PC-3 (cell line): Measurements from ENCODE around the gene SEMA3D. TPM values are rescaled to one million over a fixed set of nuclear protein-coding genes. Genes with fewer than 3 reads are reported as not detected.

Source experiments
- ATAC-seq: fragments of 200-7000 bp; cut with Tn5 transposase; 2 replicates; pipeline ENCODE4 v1.9.1; 2020; ENCODE audit warnings: mild to moderate bottlenecking, moderate library complexity
- BruUV-seq: library from RNA; stranded (reverse); fragments of 400-500 nt; replicated peaks from 2 replicates; lab custom pipeline; 2021; lab: Mats Ljungman, UMichigan
- CTCF ChIA-PET: fragments of 300-600 bp; sonication (Branson Sonifier 250); formaldehyde crosslinking; loops from one replicate; lab custom pipeline; 2022; ENCODE audit warnings: antibody characterized with exemption; lab: Charles Lee
- POLR2A ChIA-PET: fragments of 300-600 bp; sonication (Branson Sonifier 250); formaldehyde crosslinking; loops from one replicate; lab custom pipeline; 2022; ENCODE audit warnings: antibody characterized with exemption; ENCODE audit not compliant: unreplicated experiment; lab: Charles Lee
- DNase-seq: peaks from one replicate; pipeline ENCODE4 v3.0.0-alpha.2; 2015
- H2AFZ ChIP-seq: fragments of 300-600 bp; sonication (generic); 2 replicates; pipeline ENCODE4 v1.6.0; 2016; ENCODE audit warnings: antibody characterized with exemption, low read length
- H3F3A ChIP-seq: fragments of 300-600 bp; sonication (generic); one replicate; pipeline ENCODE4 v1.6.0; 2017; ENCODE audit warnings: antibody characterized with exemption, low read length, control low read depth, mild to moderate bottlenecking; ENCODE audit not compliant: unreplicated experiment
- H3K27ac ChIP-seq: fragments of 300-600 bp; sonication (generic); 2 replicates; pipeline ENCODE4 v1.5.1; 2016; ENCODE audit warnings: mild to moderate bottlenecking, low read length
- H3K27me3 ChIP-seq: fragments of 300-600 bp; sonication (generic); 2 replicates; pipeline ENCODE4 v1.6.1; 2016; ENCODE audit warnings: low read length, mixed read lengths
- H3K36me3 ChIP-seq: fragments of 300-600 bp; sonication (generic); 2 replicates; pipeline ENCODE4 v1.6.1; 2016; ENCODE audit warnings: low read depth, mixed run types, low read length, mixed read lengths
- H3K4me1 ChIP-seq: fragments of 300-600 bp; sonication (generic); 2 replicates; pipeline ENCODE4 v1.5.1; 2016; ENCODE audit warnings: low read length; ENCODE audit not compliant: insufficient read depth
- H3K4me2 ChIP-seq: fragments of 300-600 bp; sonication (generic); 2 replicates; pipeline ENCODE4 v1.6.0; 2016; ENCODE audit warnings: low read length
- H3K4me3 ChIP-seq: fragments of 300-600 bp; sonication (generic); 2 replicates; pipeline ENCODE4 v1.5.1; 2016; ENCODE audit warnings: mild to moderate bottlenecking, low read length, mixed read lengths
- H3K79me2 ChIP-seq: fragments of 300-600 bp; sonication (generic); 2 replicates; pipeline ENCODE4 v1.6.1; 2017; ENCODE audit warnings: low read length, mixed read lengths
- H3K9ac ChIP-seq: fragments of 300-600 bp; sonication (generic); 2 replicates; pipeline ENCODE4 v1.6.0; 2016; ENCODE audit warnings: mild to moderate bottlenecking, low read length
- H3K9me2 ChIP-seq: fragments of 300-600 bp; sonication (generic); replicated peaks from 2 replicates; pipeline ENCODE4 v1.6.1; 2016; ENCODE audit warnings: mixed run types, low read length, mixed read lengths
- H3K9me3 ChIP-seq: fragments of 300-600 bp; sonication (generic); 2 replicates; pipeline ENCODE4 v1.6.1; 2016; ENCODE audit warnings: low read length, mixed read lengths
- H4K20me1 ChIP-seq: fragments of 300-600 bp; sonication (generic); 2 replicates; pipeline ENCODE4 v1.6.1; 2016; ENCODE audit warnings: low read length, mixed read lengths
- CTCF ChIP-seq: fragments of 300-600 bp; sonication (generic); conservative IDR thresholded peaks from 2 replicates; pipeline ENCODE4 v1.5.1; 2017; ENCODE audit warnings: antibody characterized with exemption, low read depth, mild to moderate bottlenecking, low read length
- EZH2 ChIP-seq: fragments of 300-600 bp; sonication (generic); IDR thresholded peaks from one replicate; pipeline ENCODE4 v1.6.1; 2017; ENCODE audit warnings: antibody characterized with exemption, mild to moderate bottlenecking, low read length; ENCODE audit not compliant: unreplicated experiment
- EZH2phosphoT487 ChIP-seq: fragments of 300-600 bp; sonication (generic); IDR thresholded peaks from 2 replicates; pipeline ENCODE4 v1.6.1; 2018; ENCODE audit warnings: mild to moderate bottlenecking, antibody characterized with exemption, low read length, borderline replicate concordance
- intact Hi-C: fragments of 100-400 bp; cut with micrococcal nuclease; formaldehyde crosslinking; loops from 2 replicates; pipeline ENCODE4 v1.9.0; 2023
- total RNA-seq: library from RNA; depleted of rRNA; stranded (reverse); fragments of >200 nt; gene quantifications from 2 replicates; pipeline ENCODE4 v1.2.3, GENCODE V29; 2014

Gene SEMA3D
- total RNA-seq, 1 experiment from 2014 or later: 4.8 TPM

GRCh38 chr7:85104432-85105205, 82.2 kb downstream of the SEMA3D start:
- intact Hi-C loops: loop anchor here (1.0 to 5.0 kb wide), 5 partner anchors 10 to 80 kb away; no protein-coding TSS in a partner anchor
- H3K79me2 ChIP-seq: no peaks in the 10 kb centered on the region
- TF ChIP-seq CTCF (no peak), EZH2phosphoT487 (no peak), EZH2 (no peak)
- H3K4me1 ChIP-seq: peaks cover 40% of the 10 kb centered on the region
- DNase-seq (peak; percentile 80), ATAC-seq (peak; percentile 64)
- peak overlapping the region; percentile 42 for H3K4me3 ChIP-seq
- ChIA-PET POLR2A (no interaction called here), CTCF (interaction anchor here (1.2 kb wide), 1 partner anchor 82 kb away, joined by 3 read pairs; the partner anchor contains the start of gene SEMA3D)
- H3K4me2 ChIP-seq: peak overlapping the region; percentile 69
- no peaks in the 10 kb centered on the region for H3K27me3 ChIP-seq
- H4K20me1 ChIP-seq: no peaks in the 10 kb centered on the region
- H3K9me2 ChIP-seq: no peaks in the 10 kb centered on the region
- peak overlapping the region; percentile 23; the same call in 1 of the 2 replicates for H2AFZ ChIP-seq
- H3K27ac ChIP-seq: peak overlapping the region; percentile 81
- no peaks in the 10 kb centered on the region for H3K9me3 ChIP-seq
- no peaks in the 10 kb centered on the region for H3F3A ChIP-seq
- peak overlapping the region; percentile 29 for H3K9ac ChIP-seq
- H3K36me3 ChIP-seq: no peaks in the 10 kb centered on the region
- no TSS peak for BruUV-seq

- H3K79me2 ChIP-seq: no peaks in the 10 kb centered on the region
- H3K9me2 ChIP-seq: no peaks in the 10 kb centered on the region
- no peak for TF ChIP-seq CTCF
- TF ChIP-seq EZH2: no peak
- no peak for TF ChIP-seq EZH2phosphoT487
- no peak overlapping the region for H2AFZ ChIP-seq
- H4K20me1 ChIP-seq: no peaks in the 10 kb centered on the region
- no peaks in the 10 kb centered on the region for H3F3A ChIP-seq
- intact Hi-C loops: loop anchor here (1.0 to 5.0 kb wide), 4 partner anchors 10 to 81 kb away; no protein-coding TSS in a partner anchor
- DNase-seq: peak; percentile 53
- H3K4me1 ChIP-seq: peaks cover 40% of the 10 kb centered on the region
- H3K4me3 ChIP-seq: peak overlapping the region; percentile 42; the same call in 1 of the 2 replicates
- CTCF ChIA-PET: no interaction called here
- no peaks in the 10 kb centered on the region for H3K27me3 ChIP-seq
- peak; percentile 49 for ATAC-seq
- peak overlapping the region; percentile 81 for H3K27ac ChIP-seq
- no peaks in the 10 kb centered on the region for H3K36me3 ChIP-seq
- BruUV-seq: TSS peak; percentile 34
- POLR2A ChIA-PET: no interaction called here
- H3K9ac ChIP-seq: peak overlapping the region; percentile 29; the same call in 1 of the 2 replicates
- peak overlapping the region; percentile 69 for H3K4me2 ChIP-seq
- no peaks in the 10 kb centered on the region for H3K9me3 ChIP-seq
Observed at GRCh38 chr7:85103962-85104361, 82.9 kb downstream of the SEMA3D start.
